Colonic mucosa (tissue), 4 donors: ENCODE measurements around the gene PLPP4. TPM values are rescaled to one million over a fixed set of nuclear protein-coding genes. Genes with fewer than 3 reads are reported as not detected.

Experiments used
- DNase-seq: peaks from one replicate; pipeline ENCODE4 v3.0.0-alpha.2; 2020
- H3K27ac ChIP-seq: fragments of 200-600 bp; one replicate; pipeline ENCODE4 v1.8.0; 2021
- H3K27me3 ChIP-seq: fragments of 200-600 bp; one replicate; pipeline ENCODE4 v1.8.0; 2021
- H3K36me3 ChIP-seq: fragments of 200-600 bp; one replicate; pipeline ENCODE4 v1.8.0; 2021
- H3K4me1 ChIP-seq: fragments of 200-600 bp; one replicate; pipeline ENCODE4 v1.8.0; 2021; ENCODE audit warnings: mild to moderate bottlenecking
- H3K4me3 ChIP-seq: fragments of 200-600 bp; one replicate; pipeline ENCODE4 v1.8.0; 2021
- H3K9ac ChIP-seq, 2 donors: one replicate each; pipeline ENCODE4 v1.7.0; 2013; ENCODE audit warnings: control low read depth in 2 of 2, low read depth in 2 of 2, low read length in 2 of 2
- H3K9me3 ChIP-seq: fragments of 200-600 bp; one replicate; pipeline ENCODE4 v1.8.0; 2021
- CTCF ChIP-seq: fragments of 200-600 bp; IDR thresholded peaks from one replicate; pipeline ENCODE4 v1.8.0; 2022; ENCODE audit warnings: antibody characterized with exemption, mild to moderate bottlenecking
- intact Hi-C: fragments of 100-400 bp; cut with DNase I; formaldehyde crosslinking; loops from one replicate; pipeline ENCODE4 v1.14.1; 2022
- total RNA-seq, 2 donors: library from RNA; stranded (reverse); fragmentation: NEBNext Ultra II Directional in 1 of 2; extraction: Animal tissue kit (Norgen Biotek cat#: 25700) in 1 of 2; gene quantifications; one replicate each; pipeline ENCODE4 v1.2.1, GENCODE V29; 2021
- donor health status: healthy.
- donor health status: DM: no; HTN: no; CAD: no.
- donor health status: DM: no; HTN: no; CAD: no.

The PLPP4 gene
- total RNA-seq, 2 donors from 2014 or later: 0.61 TPM; not detected in 1

- H3K9ac ChIP-seq: no peak overlapping the region
- H3K27ac ChIP-seq: no peak overlapping the region
- no peaks in the 10 kb centered on the region for H3K9me3 ChIP-seq
- no peak overlapping the region for H3K4me3 ChIP-seq
- no peaks in the 10 kb centered on the region for H3K27me3 ChIP-seq
- TF ChIP-seq CTCF: no peak
- H3K36me3 ChIP-seq: no peaks in the 10 kb centered on the region
- no peak for DNase-seq
- H3K4me1 ChIP-seq: no peaks in the 10 kb centered on the region
- intact Hi-C loops: no loop called here
Measured at GRCh38 chr10:120527691-120528090, 70.7 kb downstream of the PLPP4 start.

GRCh38 chr10:120530699-120531098 is 73.7 kb downstream of the PLPP4 start:
- DNase-seq: no peak
- Histone ChIP-seq H3K9me3 (no peaks in the 10 kb centered on the region), H3K9ac (no peak overlapping the region), H3K36me3 (no peaks in the 10 kb centered on the region), H3K4me1 (no peaks in the 10 kb centered on the region), H3K4me3 (no peak overlapping the region), H3K27me3 (no peaks in the 10 kb centered on the region), H3K27ac (no peak overlapping the region)
- no peak for TF ChIP-seq CTCF
- intact Hi-C loops: no loop called here

- Histone ChIP-seq H3K27ac (no peak overlapping the region), H3K9ac (no peak overlapping the region), H3K9me3 (no peaks in the 10 kb centered on the region), H3K27me3 (no peaks in the 10 kb centered on the region), H3K4me1 (no peaks in the 10 kb centered on the region), H3K36me3 (no peaks in the 10 kb centered on the region), H3K4me3 (no peak overlapping the region)
- intact Hi-C loops: no loop called here
- TF ChIP-seq CTCF: no peak
- DNase-seq: no peak
Measured at GRCh38 chr10:120538091-120538490, 81.1 kb downstream of the PLPP4 start.

- no peak overlapping the region for H3K9ac ChIP-seq
- intact Hi-C loops: no loop called here
- TF ChIP-seq CTCF: no peak
- H3K4me1 ChIP-seq: no peaks in the 10 kb centered on the region
- DNase-seq: no peak
- H3K9me3 ChIP-seq: no peaks in the 10 kb centered on the region
- no peak overlapping the region for H3K27ac ChIP-seq
- no peaks in the 10 kb centered on the region for H3K27me3 ChIP-seq
- H3K36me3 ChIP-seq: no peaks in the 10 kb centered on the region
- H3K4me3 ChIP-seq: no peak overlapping the region
Measured at GRCh38 chr10:120539076-120539475, 82.0 kb downstream of the PLPP4 start.

GRCh38 chr10:120540486-120540885 is 83.5 kb downstream of the PLPP4 start:
- no peak for DNase-seq
- H3K4me3 ChIP-seq: no peak overlapping the region
- H3K36me3 ChIP-seq: no peaks in the 10 kb centered on the region

More at GRCh38 chr10:120540486-120540885, 83.5 kb downstream of the PLPP4 start:
- intact Hi-C loops: no loop called here
- Histone ChIP-seq H3K9me3 (no peaks in the 10 kb centered on the region), H3K9ac (no peak overlapping the region), H3K27me3 (no peaks in the 10 kb centered on the region), H3K4me1 (no peaks in the 10 kb centered on the region), H3K27ac (no peak overlapping the region)
- no peak for TF ChIP-seq CTCF
